ENCODE measurements around the gene THRB.

THRB gene

DNA sequence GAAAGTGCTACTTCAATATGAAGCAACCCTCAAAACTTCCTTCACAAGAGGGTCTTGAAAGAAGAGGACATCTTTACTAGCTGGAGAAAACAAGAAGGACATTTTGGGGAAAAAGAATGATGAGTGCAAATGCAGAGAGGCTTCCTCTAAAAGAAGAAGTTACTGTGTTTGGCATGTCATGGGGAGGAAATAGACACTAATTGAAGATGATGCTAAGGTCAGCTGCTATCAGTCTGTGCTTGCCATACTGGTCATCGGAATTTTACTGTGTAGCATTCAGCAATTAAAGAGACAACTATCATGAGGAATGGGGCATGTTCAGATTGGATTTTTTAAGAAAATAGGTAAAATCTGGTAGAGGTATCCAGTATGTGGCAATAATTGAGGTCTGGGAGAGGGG is 60.0 kb downstream of the THRB start:
- Histone ChIP-seq H3K79me2 (ENCODE audit: insufficient read depth, low read length) (no peaks in the 10 kb centered on the region), H3F3A (ENCODE audit: low read depth) (no peaks in the 10 kb centered on the region), H3K9ac (ENCODE audit: low read depth, low read length, poor library complexity, severe bottlenecking) (no peak overlapping the region), H3K4me2 (ENCODE audit: low read depth, low read length, poor library complexity, severe bottlenecking) (no peak overlapping the region), H3K9me3 (ENCODE audit: insufficient read depth, low read depth, low read length) (no peaks in the 10 kb centered on the region), H3K27me3 (ENCODE audit: insufficient read depth, low read length, poor library complexity, severe bottlenecking) (no peaks in the 10 kb centered on the region), H3K9me2 (replicated peaks; ENCODE audit: low read depth, low read length) (no peaks in the 10 kb centered on the region), H2AFZ (ENCODE audit: low read length) (no peak overlapping the region), H3K4me3 (ENCODE audit: low read length, poor library complexity, severe bottlenecking) (no peak overlapping the region), H3K4me1 (ENCODE audit: insufficient read depth, low read length, poor library complexity, severe bottlenecking) (no peaks in the 10 kb centered on the region), H4K20me1 (ENCODE audit: insufficient read depth, low read length, poor library complexity, severe bottlenecking) (no peaks in the 10 kb centered on the region), H3K36me3 (ENCODE audit: insufficient read depth, low read length) (no peaks in the 10 kb centered on the region)
- TF ChIP-seq, protein P1, sequence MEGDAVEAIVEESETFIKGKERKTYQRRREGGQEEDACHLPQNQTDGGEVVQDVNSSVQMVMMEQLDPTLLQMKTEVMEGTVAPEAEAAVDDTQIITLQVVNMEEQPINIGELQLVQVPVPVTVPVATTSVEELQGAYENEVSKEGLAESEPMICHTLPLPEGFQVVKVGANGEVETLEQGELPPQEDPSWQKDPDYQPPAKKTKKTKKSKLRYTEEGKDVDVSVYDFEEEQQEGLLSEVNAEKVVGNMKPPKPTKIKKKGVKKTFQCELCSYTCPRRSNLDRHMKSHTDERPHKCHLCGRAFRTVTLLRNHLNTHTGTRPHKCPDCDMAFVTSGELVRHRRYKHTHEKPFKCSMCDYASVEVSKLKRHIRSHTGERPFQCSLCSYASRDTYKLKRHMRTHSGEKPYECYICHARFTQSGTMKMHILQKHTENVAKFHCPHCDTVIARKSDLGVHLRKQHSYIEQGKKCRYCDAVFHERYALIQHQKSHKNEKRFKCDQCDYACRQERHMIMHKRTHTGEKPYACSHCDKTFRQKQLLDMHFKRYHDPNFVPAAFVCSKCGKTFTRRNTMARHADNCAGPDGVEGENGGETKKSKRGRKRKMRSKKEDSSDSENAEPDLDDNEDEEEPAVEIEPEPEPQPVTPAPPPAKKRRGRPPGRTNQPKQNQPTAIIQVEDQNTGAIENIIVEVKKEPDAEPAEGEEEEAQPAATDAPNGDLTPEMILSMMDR (conservative IDR thresholded peaks at IDR 0.05; ENCODE audit: low read length) = no peak
- no peak for TF ChIP-seq EZH2phosphoT487 (IDR thresholded peaks at IDR 0.05; ENCODE audit: borderline replicate concordance)

DNA sequence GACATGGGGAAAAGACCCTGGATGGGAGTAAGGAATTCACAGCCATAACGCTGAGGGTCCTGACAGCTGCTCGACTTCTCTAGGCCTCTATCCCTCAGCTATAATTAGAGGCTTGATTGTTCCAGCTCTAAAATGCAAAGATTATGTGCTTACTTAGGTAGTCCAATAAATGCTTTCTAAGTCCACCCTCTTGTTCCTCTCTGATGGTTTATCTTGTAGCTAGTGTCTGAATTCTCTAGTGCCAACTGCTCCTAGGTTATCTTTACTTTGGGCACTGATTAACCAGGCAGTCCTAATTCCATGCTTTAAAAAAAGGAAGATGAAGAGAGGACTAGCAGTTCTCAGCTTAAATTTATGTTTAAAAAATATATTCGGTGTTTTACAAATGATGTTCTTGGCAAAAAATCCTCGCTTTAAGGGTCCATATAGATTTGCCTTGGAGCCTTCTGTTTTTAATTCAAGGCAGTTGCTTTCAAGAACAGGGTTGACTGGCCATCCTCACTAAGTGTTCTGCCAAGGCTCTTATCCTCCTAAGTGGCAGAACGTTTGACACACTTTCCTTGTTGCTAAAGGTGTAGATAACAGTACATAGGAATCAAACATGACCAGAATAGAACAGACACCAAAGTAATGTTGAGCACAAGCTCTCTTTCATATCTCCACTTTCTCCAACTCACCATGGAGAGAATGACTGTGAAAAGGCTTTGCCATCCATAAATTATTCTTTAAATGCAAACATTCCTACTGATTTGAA is 60.6 kb downstream of the THRB start:
- H3K79me2 ChIP-seq (ENCODE audit: insufficient read depth, low read length) = no peaks in the 10 kb centered on the region
- H3K9me2 ChIP-seq (replicated peaks; ENCODE audit: low read depth, low read length) = no peaks in the 10 kb centered on the region
- H3F3A ChIP-seq (ENCODE audit: low read depth) = no peaks in the 10 kb centered on the region
- H2AFZ ChIP-seq (ENCODE audit: low read length) = no peak overlapping the region
- H3K27me3 ChIP-seq (ENCODE audit: insufficient read depth, low read length, poor library complexity, severe bottlenecking) = no peaks in the 10 kb centered on the region
- no peak overlapping the region for H3K9ac ChIP-seq (ENCODE audit: low read depth, low read length, poor library complexity, severe bottlenecking)
- H3K4me1 ChIP-seq (ENCODE audit: insufficient read depth, low read length, poor library complexity, severe bottlenecking) = no peaks in the 10 kb centered on the region
- no peaks in the 10 kb centered on the region for H3K9me3 ChIP-seq (ENCODE audit: insufficient read depth, low read depth, low read length)
- TF ChIP-seq EZH2phosphoT487 (IDR thresholded peaks at IDR 0.05; ENCODE audit: borderline replicate concordance) = no peak
- TF ChIP-seq, protein P1 (conservative IDR thresholded peaks at IDR 0.05; ENCODE audit: low read length) = no peak
- no peak overlapping the region for H3K4me3 ChIP-seq (ENCODE audit: low read length, poor library complexity, severe bottlenecking)
- H3K36me3 ChIP-seq (ENCODE audit: insufficient read depth, low read length) = no peaks in the 10 kb centered on the region
- no peaks in the 10 kb centered on the region for H4K20me1 ChIP-seq (ENCODE audit: insufficient read depth, low read length, poor library complexity, severe bottlenecking)
- no peak overlapping the region for H3K4me2 ChIP-seq (ENCODE audit: low read depth, low read length, poor library complexity, severe bottlenecking)

DNA sequence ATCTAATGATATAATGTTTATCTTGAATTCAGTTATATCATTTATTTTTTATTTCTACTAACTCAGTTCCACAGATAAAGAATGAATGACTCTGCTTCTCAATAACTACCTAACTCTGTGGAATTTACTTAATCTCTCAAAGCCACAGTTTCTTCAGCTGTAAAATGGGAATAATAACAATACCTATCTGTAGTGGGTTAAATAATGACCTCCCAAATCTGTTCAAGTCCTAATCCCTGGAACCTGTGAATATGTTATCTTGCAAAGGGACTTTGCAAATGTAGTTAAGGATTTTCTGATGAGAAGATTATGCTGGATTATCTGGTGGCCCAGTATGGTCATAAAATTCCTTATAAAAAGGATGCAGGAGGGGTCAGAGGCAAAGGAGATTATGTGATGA is 61.7 kb downstream of the THRB start:
- H3K4me1 ChIP-seq (ENCODE audit: insufficient read depth, low read length, poor library complexity, severe bottlenecking) = no peaks in the 10 kb centered on the region
- no peak overlapping the region for H3K9ac ChIP-seq (ENCODE audit: low read depth, low read length, poor library complexity, severe bottlenecking)
- TF ChIP-seq EZH2phosphoT487 (IDR thresholded peaks at IDR 0.05; ENCODE audit: borderline replicate concordance) = no peak
- no peaks in the 10 kb centered on the region for H3F3A ChIP-seq (ENCODE audit: low read depth)
- H3K79me2 ChIP-seq (ENCODE audit: insufficient read depth, low read length) = no peaks in the 10 kb centered on the region
- H3K9me2 ChIP-seq (replicated peaks; ENCODE audit: low read depth, low read length) = no peaks in the 10 kb centered on the region
- H3K36me3 ChIP-seq (ENCODE audit: insufficient read depth, low read length) = no peaks in the 10 kb centered on the region
- no peak overlapping the region for H3K4me2 ChIP-seq (ENCODE audit: low read depth, low read length, poor library complexity, severe bottlenecking)
- no peaks in the 10 kb centered on the region for H4K20me1 ChIP-seq (ENCODE audit: insufficient read depth, low read length, poor library complexity, severe bottlenecking)
- no peaks in the 10 kb centered on the region for H3K27me3 ChIP-seq (ENCODE audit: insufficient read depth, low read length, poor library complexity, severe bottlenecking)
- H3K4me3 ChIP-seq (ENCODE audit: low read length, poor library complexity, severe bottlenecking) = no peak overlapping the region
- no peaks in the 10 kb centered on the region for H3K9me3 ChIP-seq (ENCODE audit: insufficient read depth, low read depth, low read length)
- H2AFZ ChIP-seq (ENCODE audit: low read length) = no peak overlapping the region

DNA sequence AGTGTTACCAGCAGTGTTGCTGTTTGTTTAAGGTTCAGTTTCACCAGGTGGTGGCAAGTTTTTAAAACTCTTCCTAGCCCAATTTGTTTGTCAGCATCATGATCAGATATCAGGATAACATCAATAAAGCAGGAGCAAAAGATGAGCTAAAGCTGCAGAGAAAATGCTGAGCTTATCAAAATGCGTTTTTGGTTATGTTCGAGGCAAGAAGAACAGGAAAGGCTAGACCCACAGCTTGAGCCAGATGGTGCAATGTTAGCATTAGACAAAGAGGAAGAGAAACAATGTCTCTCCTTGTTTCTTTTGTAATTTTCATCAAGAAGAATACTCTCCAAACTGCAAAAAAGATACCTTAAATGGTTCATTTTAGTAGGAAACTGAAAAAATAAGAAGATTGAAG is 66.2 kb downstream of the THRB start:
- Histone ChIP-seq H4K20me1 (ENCODE audit: insufficient read depth, low read length, poor library complexity, severe bottlenecking) (no peaks in the 10 kb centered on the region), H3K4me1 (ENCODE audit: insufficient read depth, low read length, poor library complexity, severe bottlenecking) (no peaks in the 10 kb centered on the region), H3K4me2 (ENCODE audit: low read depth, low read length, poor library complexity, severe bottlenecking) (no peak overlapping the region), H3K79me2 (ENCODE audit: insufficient read depth, low read length) (no peaks in the 10 kb centered on the region), H3K36me3 (ENCODE audit: insufficient read depth, low read length) (no peaks in the 10 kb centered on the region), H3K9me3 (ENCODE audit: insufficient read depth, low read depth, low read length) (no peaks in the 10 kb centered on the region), H3K27me3 (ENCODE audit: insufficient read depth, low read length, poor library complexity, severe bottlenecking) (no peaks in the 10 kb centered on the region), H3K9me2 (replicated peaks; ENCODE audit: low read depth, low read length) (no peaks in the 10 kb centered on the region), H3F3A (ENCODE audit: low read depth) (no peaks in the 10 kb centered on the region), H3K9ac (ENCODE audit: low read depth, low read length, poor library complexity, severe bottlenecking) (no peak overlapping the region), H3K4me3 (ENCODE audit: low read length, poor library complexity, severe bottlenecking) (no peak overlapping the region), H2AFZ (ENCODE audit: low read length) (no peak overlapping the region)
- TF ChIP-seq, protein P1 (conservative IDR thresholded peaks at IDR 0.05; ENCODE audit: low read length) = no peak
- no peak for TF ChIP-seq EZH2phosphoT487 (IDR thresholded peaks at IDR 0.05; ENCODE audit: borderline replicate concordance)

Data from Loucy (cell line).